ENCODE measurements around the gene SLC25A21. TPM values are rescaled to one million over a fixed set of nuclear protein-coding genes. Genes with fewer than 3 reads are reported as not detected.
"Not testable (repeated sequence)": the region's sequence is repeated elsewhere in the genome, so short reads cannot be mapped to it uniquely, and the experiment has no call there.

SLC25A21 gene
- total RNA-seq, 1 experiment from 2014 or later = 1.4 TPM

DNA sequence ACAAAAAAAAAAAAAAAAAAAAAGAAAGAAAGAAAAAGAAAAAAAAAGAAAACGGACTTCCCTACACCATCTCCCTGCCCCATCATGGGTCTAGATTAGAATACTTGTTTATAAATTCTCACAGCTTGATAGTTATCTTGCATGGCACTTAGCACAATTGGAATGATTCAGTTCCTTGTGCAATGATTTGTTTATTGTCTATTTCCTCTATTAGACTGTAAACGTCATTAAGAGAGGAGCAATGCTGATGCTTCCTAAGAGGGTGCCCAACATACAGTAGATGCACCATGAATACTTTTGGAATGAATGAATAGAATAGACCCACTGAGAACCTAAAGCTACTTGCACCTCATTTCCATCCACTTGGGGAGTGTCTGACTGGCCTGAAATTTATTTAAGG is 469.9 kb downstream of the SLC25A21 start:
- H3K4me1 Mint-ChIP-seq (ENCODE audit: insufficient read depth, unreplicated experiment) = peaks cover 5% of the 10 kb centered on the region
- intact Hi-C loops (cut with micrococcal nuclease) = no loop called here

DNA sequence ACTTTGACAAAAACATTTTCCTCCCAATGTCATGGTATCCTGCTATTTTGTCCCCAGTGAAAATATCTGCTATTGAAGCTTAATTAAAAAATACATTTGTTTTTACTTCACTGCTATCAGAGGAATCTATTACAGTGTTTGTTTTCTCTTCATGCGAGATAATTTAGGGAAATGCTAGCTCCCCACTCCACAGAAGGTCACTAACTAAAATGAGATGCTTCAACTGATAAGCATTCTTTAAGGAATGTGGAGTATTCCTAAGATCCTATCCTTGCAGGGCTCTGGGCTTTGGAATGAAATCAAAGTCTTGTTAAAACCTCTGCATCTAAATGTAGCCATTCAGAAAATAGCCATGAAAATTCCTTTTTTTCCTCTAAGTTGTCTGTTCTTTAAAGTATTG is 471.3 kb downstream of the SLC25A21 start:
- TF ChIP-seq, protein P1, sequence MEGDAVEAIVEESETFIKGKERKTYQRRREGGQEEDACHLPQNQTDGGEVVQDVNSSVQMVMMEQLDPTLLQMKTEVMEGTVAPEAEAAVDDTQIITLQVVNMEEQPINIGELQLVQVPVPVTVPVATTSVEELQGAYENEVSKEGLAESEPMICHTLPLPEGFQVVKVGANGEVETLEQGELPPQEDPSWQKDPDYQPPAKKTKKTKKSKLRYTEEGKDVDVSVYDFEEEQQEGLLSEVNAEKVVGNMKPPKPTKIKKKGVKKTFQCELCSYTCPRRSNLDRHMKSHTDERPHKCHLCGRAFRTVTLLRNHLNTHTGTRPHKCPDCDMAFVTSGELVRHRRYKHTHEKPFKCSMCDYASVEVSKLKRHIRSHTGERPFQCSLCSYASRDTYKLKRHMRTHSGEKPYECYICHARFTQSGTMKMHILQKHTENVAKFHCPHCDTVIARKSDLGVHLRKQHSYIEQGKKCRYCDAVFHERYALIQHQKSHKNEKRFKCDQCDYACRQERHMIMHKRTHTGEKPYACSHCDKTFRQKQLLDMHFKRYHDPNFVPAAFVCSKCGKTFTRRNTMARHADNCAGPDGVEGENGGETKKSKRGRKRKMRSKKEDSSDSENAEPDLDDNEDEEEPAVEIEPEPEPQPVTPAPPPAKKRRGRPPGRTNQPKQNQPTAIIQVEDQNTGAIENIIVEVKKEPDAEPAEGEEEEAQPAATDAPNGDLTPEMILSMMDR (IDR thresholded peaks at IDR 0.05; ENCODE audit: unreplicated experiment) = no peak
- intact Hi-C loops (cut with micrococcal nuclease) = no loop called here
- peaks cover 15% of the 10 kb centered on the region for H3K9me3 Mint-ChIP-seq (ENCODE audit: unreplicated experiment)
- H3K4me1 Mint-ChIP-seq (ENCODE audit: insufficient read depth, unreplicated experiment) = peaks cover 5% of the 10 kb centered on the region
- H3K27me3 Mint-ChIP-seq (ENCODE audit: insufficient read depth, unreplicated experiment) = no peaks in the 10 kb centered on the region
- no peak overlapping the region for H3K4me3 Mint-ChIP-seq (ENCODE audit: unreplicated experiment)
- DNase-seq (ENCODE audit: unreplicated experiment) = no peak
- POLR2A ChIA-PET = interaction anchor here (0.6 kb wide), 1 partner anchor 140 kb away, joined by 3 read pairs; no protein-coding TSS in a partner anchor
- BruUV-seq (replicated peaks) = no TSS peak
- CTCF ChIA-PET = interaction anchor here (1.1 to 1.4 kb wide), 2 partner anchors 10 to 69 kb away, joined by 3 read pairs; no protein-coding TSS in a partner anchor
- peaks cover 6% of the 10 kb centered on the region for H3K36me3 Mint-ChIP-seq (ENCODE audit: insufficient read depth, unreplicated experiment)
- no peak overlapping the region for H3K27ac Mint-ChIP-seq (ENCODE audit: low read depth, unreplicated experiment)

More for the DNA sequence above, 469.9 kb downstream of the SLC25A21 start:
- TF ChIP-seq, protein P1 (IDR thresholded peaks at IDR 0.05; ENCODE audit: unreplicated experiment) = no peak
- no peak overlapping the region for H3K4me3 Mint-ChIP-seq (ENCODE audit: unreplicated experiment)
- no peak for DNase-seq (ENCODE audit: unreplicated experiment)
- ChIA-PET CTCF (interaction anchor here (0.6 to 1.4 kb wide), 3 partner anchors 14 to 99 kb away, joined by 3 read pairs; no protein-coding TSS in a partner anchor), POLR2A (no interaction called here)
- peaks cover 8% of the 10 kb centered on the region for H3K9me3 Mint-ChIP-seq (ENCODE audit: unreplicated experiment)
- no peak overlapping the region for H3K27ac Mint-ChIP-seq (ENCODE audit: low read depth, unreplicated experiment)
- H3K27me3 Mint-ChIP-seq (ENCODE audit: insufficient read depth, unreplicated experiment) = no peaks in the 10 kb centered on the region
- no TSS peak for BruUV-seq (replicated peaks)
- H3K36me3 Mint-ChIP-seq (ENCODE audit: insufficient read depth, unreplicated experiment) = no peaks in the 10 kb centered on the region

DNA sequence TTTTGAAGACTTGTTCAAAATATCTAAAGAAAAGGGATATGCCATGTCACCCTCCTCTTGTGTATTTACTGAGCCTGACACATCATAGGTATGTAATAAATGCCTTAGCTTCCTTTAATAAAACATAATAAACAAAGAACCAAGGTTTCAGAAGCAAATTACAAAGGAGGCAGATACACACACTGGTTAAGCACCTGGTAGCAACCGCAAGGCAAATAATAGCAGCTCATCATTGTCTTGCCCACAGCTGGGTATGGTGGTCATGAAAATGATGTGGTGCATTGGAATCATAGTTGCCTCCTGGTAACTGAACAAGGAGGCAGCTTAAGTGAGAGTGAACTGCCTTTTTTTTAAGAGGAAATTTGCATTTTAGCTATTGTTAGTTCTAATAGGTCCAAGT is 471.8 kb downstream of the SLC25A21 start:
- Mint-ChIP-seq H3K27me3 (ENCODE audit: insufficient read depth, unreplicated experiment) (no peaks in the 10 kb centered on the region), H3K4me3 (ENCODE audit: unreplicated experiment) (no peak overlapping the region), H3K9me3 (ENCODE audit: unreplicated experiment) (peaks cover 15% of the 10 kb centered on the region), H3K4me1 (ENCODE audit: insufficient read depth, unreplicated experiment) (peaks cover 5% of the 10 kb centered on the region), H3K36me3 (ENCODE audit: insufficient read depth, unreplicated experiment) (peaks cover 6% of the 10 kb centered on the region), H3K27ac (ENCODE audit: low read depth, unreplicated experiment) (no peak overlapping the region)
- TF ChIP-seq, protein P1 (IDR thresholded peaks at IDR 0.05; ENCODE audit: unreplicated experiment) = no peak
- ChIA-PET CTCF (interaction anchor here (1.1 kb wide), 1 partner anchor 9 kb away, joined by 3 read pairs; no protein-coding TSS in a partner anchor), POLR2A (no interaction called here)
- DNase-seq (ENCODE audit: unreplicated experiment) = no peak
- BruUV-seq (replicated peaks) = no TSS peak
- intact Hi-C loops (cut with micrococcal nuclease) = no loop called here

DNA sequence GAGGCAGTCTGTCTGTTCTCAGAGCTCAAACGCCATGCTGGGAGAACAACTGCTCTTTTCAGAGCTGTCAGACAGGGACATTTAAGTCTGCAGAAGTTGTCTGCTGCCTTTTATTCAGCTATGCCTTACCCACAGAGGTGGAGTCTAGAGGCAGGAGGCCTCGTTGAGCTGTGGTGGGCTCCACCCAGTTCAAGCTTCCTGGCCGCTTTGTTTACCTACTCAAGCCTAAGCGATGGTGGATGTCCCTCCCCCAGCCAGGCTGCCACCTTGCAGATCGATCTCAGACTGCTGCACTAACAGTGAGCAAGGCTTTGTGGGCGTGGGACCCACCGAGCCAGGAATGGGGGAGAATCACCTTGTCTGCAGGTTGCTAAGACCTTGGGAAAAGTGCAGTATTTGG is 473.0 kb downstream of the SLC25A21 start:
- CTCF ChIA-PET; H3K4me1 Mint-ChIP-seq (ENCODE audit: insufficient read depth, unreplicated experiment); H3K27me3 Mint-ChIP-seq (ENCODE audit: insufficient read depth, unreplicated experiment); H3K4me3 Mint-ChIP-seq (ENCODE audit: unreplicated experiment); intact Hi-C loops (cut with micrococcal nuclease); DNase-seq (ENCODE audit: unreplicated experiment); BruUV-seq (replicated peaks); H3K36me3 Mint-ChIP-seq (ENCODE audit: insufficient read depth, unreplicated experiment); H3K27ac Mint-ChIP-seq (ENCODE audit: low read depth, unreplicated experiment); POLR2A ChIA-PET: not testable (repeated sequence)
- peaks cover 25% of the 10 kb centered on the region for H3K9me3 Mint-ChIP-seq (ENCODE audit: unreplicated experiment)

All from MCF 10A (cell line).